DMS79 treated with DMSO at 0.1 percent for 48 hours (cell line): Measurements from ENCODE around the gene GDF10.

Experiments used
- DNase-seq: peaks from one replicate; lab custom pipeline; 2025; lab: John Stamatoyannopoulos, UW

Gene GDF10, protein sequence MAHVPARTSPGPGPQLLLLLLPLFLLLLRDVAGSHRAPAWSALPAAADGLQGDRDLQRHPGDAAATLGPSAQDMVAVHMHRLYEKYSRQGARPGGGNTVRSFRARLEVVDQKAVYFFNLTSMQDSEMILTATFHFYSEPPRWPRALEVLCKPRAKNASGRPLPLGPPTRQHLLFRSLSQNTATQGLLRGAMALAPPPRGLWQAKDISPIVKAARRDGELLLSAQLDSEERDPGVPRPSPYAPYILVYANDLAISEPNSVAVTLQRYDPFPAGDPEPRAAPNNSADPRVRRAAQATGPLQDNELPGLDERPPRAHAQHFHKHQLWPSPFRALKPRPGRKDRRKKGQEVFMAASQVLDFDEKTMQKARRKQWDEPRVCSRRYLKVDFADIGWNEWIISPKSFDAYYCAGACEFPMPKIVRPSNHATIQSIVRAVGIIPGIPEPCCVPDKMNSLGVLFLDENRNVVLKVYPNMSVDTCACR

DNA sequence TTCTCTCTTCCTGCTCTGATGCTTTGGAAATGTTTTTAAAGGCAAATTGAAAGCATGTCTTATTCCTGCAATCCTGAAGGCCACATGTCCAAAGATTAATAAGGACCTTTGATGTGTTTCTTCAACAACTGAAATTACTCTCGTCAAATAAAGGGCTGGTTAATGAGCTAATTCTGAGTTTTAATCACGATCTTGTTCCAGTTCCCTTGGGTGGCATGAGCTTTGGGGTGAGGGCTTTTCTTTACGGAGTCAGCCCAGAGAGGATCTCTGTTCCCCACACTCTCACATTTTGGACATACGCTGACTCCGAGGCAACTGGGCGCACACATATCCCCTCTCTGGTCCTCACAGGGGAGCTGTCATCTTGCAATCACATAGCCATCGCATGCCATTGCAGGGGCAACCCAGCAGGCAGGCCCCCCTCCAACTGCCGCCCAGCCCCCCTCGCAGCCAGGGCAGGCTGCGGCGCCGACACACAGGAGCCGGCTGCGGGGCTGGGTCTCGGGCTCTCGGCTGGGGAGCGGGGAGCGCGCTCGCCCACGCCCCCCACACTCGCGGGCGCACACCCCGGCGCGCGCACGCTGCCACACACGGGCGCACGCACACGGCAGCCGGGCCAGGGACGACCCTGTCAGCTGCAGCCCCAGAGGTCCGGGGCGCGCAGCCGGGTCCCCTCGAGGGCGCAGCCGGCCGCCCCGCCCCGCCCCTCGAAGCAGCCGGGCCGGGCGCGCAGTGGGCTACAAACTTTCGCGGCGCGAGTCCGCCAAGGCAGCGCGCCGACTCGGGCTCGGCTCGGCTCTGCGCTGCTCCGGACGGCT is at the start of gene GDF10:
Gene GDF10, plus strand, starts transcription at position 587 of the 818 bp plus-strand sequence. CDS start 455 bp downstream, outside the sequence.
- DNase-seq, result no peak

DNA sequence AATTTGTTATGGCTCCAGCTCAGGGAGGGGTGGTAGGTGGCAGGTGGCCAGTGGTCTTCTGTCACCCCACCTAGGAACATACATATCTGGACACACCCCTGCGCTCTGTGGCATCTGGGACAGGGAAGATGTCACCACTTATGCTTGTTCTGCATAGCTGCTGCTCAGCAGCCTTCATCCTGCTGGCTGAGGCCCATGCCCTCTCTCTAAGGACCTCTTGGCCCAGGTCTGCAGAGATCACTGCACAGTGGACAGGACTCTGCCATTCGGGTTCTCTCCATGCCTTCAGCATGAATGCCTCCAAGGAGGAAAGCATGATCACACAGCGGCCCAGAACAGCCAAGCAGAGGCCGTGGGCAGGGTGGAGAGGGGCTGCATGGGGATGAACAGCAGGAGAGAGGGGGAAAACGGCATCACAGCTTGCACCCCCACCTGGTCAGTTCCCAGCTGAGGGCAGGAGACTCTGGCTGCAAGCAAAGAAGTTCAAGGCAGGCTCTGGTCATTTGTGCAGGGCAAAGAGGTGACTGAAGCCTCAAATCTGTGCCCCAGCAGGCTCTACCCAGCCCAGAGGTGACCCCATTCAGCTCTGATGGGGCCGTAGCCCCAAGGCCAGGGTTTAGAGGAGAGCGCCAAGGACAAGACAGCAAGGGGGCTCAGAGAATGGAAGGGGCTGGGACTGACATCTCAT is 47.8 kb upstream of the GDF10 start:
- no peak for DNase-seq

DNA sequence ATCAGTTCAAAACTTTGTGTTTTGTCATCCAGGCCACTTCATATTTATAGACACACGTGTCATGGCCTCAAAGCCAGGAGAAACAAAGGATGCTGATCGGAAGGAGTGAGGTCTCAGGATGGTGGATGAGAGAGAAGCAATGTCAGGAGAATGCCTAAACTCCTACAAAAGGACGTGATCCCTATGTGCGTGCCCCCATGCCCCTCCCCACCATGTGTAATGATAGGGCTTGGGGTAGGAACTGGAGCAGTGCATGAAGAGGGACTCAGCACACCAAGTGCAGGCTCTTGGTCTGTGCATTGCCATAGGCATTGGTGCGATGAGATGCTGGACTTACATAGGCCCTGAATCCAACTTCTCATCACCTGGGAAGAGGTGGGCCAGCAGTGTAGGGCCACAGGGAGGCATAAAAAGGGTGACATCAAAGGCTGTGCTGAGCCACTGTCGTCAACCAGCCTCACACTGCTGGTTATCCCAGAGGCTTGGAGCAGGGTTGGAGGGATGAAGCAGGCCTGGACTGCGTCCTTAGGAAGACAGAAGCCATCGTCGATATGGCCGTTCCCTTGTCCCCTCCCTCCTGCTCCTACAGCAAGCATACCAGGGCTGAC is 46.9 kb upstream of the GDF10 start:
- no peak for DNase-seq

DNA sequence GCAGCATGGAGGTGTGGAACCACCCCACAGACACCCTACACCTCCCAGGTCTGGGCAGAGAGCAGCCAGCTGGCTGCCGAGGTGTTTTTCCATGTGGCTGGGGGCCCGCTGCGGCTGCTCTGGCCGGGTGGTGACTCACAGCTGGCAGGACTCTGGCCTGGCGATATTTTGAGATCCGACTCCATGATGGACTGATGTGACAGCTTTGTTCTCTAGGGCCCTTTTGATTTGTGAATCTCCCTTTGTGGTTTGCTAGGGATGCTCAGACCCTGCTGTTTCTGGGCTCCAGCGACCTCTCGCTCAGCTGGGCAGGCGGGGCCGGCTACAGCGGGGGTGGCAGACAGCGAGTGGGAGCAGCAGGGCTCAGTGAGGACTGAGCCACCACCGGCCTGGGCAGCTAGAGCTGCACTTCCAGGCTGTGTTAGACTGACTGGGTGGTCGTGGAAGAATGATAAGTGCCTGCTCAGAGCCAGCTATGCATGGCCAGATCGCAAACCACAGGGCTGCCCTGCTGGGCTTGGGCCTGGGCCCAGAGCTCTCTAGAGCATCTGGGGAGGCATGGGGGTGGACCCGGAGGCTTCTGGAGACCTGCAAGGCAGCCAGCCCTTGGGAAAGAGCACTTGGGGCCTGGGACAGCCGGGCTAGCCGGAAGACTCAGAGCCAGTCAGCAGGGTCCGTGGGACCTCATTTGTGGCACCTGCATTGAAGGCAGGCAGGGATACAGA is 46.2 kb upstream of the GDF10 start:
- DNase-seq, result peak; percentile 73

DNA sequence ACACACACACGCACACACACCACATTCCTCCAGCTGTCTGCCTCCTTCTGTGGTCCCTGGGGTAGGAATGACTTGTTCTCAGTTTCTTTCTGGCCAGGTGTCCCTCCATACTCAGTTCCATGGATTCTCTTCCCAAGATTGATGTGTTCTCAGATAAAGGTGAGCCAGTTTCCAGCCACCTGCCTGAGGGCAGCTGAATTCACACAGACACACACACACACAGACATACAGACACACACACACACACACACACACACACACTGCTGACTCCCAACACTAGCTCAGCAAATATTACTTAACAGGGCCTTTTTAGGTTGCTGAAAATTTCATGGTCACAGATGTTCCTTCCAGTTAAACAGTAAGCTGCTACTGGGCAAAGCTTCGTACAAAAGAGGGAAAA is 45.4 kb upstream of the GDF10 start:
- no peak for DNase-seq

DNA sequence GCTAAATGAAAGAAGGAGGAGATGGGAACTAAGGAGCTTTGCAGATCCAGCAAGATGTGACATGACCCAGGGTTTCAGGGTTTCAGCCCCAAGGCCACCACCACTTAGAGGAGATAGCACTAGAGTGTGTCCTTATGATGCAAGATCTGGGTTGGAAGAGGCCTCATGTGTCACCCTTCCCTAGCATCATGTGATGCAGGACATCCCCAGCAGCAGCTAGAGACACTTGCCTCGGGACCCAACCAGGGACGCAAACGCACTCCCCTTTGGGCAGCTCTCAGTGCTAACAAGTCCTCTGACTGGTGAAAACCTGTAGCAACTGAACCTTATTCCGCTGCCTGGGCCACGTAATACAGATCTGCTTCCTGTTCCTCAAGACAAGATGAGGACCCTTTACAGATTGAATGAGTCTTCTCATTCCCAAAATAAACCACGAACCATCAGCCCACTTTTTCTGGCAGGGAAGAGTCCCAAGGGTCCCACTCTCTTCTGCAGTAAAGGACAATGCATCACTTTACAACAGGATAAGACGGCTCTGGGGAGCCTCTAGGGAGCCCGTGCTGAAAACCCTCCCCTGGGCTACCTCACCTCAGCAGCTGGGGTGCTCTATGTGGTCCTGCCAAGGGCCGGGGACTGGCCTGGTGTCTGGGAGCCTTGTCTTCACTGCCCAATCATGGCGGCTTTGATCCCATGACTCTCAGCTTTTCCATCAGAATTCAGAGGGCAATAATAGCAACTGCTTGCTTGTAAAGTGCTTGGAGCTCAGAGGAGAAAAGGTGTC is 44.8 kb upstream of the GDF10 start:
- DNase-seq, result peak; percentile 6

DNA sequence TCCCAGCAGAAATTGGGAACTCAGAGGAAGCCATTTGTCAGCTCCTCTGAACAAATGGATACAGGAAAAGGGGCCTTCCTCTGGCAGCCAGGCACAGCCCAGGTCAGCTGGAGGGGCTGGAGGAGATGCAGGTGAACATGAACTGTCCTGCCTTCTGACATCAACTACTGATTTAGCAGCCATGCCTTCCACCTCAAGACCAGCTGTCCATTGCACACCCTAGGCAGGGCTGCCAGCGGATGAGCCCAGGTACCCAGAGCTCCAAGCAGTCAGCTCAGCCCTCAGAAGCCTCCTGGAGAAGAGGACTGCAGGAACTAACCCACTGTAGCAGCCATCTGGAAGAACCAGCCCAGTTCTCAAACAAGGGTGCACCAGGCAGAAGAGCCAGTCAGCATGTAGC is 44.1 kb upstream of the GDF10 start:
- DNase-seq, result no peak

DNA sequence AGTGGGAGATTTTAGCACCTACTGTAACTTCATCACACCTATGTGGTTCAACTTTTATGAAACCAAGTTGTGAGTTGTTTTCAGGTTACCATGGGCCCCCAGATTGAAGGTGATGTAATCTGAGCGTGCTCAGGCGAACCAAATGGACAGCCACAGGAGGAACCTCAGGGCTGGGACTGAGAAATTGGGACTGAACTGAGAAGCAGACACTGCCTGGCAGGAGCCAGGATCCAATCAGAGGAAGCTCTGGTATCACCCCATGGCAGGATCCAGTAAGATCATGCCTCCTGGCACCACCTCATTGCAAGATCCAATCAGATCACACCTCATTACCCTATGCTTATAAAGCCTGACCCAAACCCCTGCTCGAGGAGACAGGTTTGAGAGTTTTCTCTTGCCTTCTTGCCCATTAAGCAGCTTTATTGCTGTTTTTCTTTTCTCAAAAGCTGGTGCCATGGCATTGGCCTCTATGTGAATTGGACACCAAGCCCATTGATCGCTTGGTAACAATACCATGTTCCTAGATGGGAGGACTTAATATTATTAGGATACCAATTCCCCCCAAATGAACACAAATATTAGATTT is 43.2 kb upstream of the GDF10 start:
- DNase-seq, result no peak

DNA sequence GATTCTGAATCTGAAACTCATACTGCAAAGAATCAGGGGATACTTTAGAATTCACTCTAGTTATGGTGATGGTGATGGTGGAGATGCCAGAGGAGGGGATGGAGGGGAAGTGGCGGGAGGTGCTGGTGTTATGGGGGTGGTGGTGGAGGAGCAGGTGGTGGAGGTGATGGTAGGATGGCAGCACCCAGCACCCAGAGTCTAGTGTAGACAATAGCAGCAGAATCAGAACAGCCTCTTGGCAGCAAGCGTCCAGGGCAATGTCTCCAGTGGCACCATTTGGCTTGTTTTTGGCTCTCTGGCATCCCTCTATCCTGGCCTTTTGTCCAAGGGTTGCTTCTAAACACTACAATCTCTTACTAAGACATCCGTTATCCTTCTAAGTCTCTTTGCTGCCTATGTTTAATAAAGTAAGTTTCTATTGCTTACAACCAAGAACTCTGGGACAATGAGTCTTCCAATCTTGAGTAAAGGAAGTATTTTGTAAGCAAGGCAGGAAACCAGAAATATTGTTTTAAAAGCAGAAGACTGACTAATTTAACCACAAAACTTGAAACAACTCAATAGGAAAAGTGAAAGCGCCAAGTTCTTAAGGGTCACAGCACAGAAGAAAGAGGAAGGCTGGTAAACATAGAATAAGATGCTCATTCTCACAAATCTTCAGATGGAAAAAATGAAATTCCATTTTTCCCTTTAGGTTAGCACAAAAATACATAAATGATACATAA is 42.4 kb upstream of the GDF10 start:
- DNase-seq, result no peak

DNA sequence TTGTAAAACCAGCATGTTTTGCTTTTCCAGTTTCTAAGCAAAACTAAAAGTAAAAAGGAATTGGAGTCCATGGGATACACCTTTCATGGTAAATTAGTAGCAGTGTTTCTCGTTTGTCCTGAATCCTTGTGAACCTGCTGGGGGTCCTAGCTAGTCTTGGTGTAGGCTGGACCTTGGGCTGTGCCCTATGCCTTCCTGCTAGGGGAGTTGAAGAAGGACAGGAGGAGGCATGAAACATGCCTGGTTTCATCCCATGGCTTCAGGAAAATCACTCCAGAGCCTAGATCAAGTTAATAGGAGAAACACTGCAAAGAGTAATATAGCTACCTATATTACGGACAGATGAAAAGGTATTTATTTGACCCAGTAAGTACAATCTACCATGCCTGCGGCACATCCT is 41.1 kb upstream of the GDF10 start:
- no peak for DNase-seq

DNA sequence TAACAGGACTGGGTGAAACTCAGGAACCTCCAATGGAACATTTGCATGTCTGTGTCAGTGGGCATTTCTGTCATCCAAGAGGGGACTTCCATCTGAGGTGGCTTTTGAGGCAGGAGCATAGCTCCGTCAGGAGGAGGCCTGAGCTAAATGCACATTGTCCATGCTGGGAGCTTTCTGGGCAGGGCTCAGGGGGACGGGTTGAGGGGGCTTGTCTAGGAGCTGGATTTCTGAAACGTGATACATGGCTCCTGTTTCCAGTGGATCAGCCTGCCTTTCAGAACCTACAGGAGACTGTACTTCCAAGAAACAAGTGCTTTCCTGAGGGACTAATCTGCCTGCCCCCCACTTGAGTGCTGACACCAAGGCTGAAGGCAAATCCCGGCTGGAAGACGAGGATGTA is 40.5 kb upstream of the GDF10 start:
- no peak for DNase-seq

DNA sequence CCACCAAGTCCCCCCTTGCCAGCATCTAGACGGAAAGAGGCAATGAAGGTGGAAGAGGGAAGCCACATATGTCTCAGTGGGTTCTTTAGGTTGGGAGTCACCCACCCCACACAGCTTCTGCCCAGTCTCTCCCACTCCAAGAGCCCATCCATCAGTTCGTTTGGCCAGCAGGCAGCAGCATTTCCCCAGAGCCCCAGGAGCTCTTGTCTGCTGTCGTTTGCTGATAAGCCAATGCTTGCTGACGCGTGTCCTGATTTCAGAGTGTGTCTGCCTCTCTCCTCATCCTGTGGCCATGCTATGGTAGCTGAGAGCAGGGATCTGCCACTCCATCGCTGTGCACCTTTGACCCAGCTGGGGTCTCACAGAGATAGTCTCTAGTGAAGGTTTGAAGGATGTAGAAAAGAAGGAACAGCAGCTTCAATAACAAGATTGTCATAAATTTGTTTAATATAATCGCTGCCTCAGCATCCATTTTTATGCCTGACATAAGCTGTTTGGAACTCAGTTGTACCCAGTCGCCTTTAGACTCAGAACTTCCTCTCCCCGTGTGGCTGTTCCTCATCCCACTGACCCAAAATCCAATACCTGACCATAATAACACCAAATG is 39.4 kb upstream of the GDF10 start:
- no peak for DNase-seq

DNA sequence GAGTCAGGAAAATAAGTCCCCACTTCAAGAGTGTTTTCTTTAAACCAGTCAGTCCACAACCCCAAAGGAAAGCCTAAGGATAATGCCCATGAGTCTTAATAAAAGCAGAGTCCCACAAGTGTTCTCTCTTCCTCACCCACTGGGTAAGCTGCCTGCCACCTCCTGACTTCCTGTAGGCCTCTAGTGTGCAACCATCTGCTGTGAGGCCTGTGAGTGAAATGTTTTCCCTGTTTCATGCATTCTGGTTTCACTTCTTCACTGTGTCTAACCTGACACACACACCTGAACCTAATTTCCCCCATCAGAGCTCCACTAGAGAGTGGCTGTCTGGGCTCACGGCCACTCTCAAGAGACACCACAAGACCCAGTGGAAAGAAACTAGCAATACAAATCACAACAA is 38.9 kb upstream of the GDF10 start:
- no peak for DNase-seq

DNA sequence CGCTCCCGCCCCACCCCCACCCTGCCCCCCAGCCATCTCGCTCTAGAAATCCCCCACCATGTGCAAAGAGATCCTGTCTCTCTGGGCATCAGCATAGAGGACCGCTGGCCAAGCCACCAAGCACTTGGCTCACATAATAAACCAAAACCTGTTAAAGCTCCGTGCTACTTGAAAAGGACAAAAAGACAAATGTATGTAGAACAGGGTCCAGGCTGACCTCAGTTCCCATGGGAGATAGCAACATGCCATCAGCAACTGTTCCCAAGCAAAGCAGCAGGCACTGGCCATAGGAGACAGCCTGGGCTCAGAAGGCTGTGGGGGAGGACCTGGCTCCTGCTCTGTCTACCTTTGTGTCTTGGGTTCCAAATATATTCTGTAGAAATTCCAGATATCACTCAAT is 38.4 kb upstream of the GDF10 start:
- DNase-seq, result no peak

DNA sequence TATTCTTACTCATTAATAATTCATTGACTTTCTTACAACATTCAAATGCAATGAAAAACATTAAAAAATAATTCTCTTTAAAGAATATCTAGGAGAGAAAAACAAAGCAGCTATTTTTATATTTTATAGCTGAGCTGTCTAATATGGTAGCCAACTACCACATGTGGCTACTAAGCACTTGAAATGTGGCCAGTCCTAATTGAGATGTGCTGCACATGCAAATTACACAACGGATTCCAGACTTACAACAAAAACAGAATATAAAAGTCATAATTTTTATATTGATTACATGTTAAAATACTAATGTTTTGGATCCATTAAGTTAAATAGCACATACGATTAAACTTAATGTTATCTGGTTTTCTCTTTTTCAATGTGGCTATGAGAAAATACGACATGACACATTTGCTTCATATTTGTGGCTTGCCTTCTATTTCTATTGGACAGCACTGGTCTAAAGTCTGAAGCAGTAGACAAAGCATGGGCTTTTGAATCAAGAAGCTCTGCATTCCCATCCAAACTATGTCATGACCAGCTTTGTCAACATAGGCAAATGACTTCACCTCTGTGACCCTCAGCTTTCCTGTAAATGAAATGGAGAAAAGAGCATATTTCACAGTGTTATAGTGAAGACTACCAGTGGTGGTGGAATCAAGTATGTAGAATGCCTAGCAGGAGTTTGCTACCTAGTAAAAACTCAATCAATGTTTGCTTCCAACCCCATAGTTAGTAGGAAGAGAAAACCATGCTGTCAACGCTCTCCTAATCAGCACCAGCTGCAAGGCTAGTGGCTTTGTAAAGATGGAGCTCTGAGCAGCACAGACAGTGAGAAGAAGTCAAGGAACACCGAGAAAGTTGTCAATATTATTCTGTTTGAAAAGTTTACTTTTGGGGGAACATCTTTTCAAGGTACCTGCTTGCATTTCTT is 37.1 kb upstream of the GDF10 start:
- DNase-seq, result no peak

DNA sequence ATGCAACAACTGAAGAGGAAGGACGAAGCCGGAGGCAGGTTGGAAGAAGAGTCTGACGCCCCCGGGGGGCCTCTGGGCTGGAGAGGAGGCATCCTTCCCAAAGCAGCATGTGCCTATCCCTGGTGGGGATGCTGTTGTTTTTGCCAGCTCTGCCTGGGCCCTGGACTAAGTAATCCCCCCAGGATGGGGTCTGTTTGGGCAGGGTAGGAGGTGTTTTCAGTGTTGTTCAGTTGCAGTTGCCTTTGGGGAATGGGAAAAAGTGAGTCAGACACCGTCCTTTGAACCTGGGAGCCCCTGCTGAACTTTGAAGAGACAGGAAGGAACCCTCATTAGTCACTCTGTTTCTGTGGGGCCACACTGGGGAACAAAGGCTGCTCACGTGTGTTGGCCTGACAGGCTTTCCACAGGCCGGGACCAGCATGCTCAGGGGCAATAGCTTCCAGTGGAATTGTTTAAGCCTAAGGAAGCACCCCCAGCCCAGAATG is 35.2 kb upstream of the GDF10 start:
- DNase-seq, result no peak

DNA sequence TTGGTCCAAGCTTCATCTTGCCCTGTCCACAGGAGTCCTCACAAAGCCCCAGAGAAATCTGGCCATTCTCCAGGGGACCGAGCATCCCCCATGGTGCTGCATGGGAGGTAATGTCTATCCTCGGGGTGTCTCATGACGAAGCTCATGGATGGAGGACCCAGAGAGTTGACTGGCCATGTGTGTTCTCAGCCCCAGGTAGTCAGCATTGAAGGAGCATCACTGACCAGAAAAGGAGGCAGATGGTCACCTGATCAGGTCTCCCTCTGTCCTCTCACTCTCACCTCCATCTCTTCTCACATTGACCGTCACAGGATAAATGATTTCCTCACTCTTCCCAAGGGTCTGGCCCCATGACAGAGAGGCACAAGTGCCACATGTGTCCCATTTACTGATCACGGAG is 33.4 kb upstream of the GDF10 start:
- DNase-seq, result no peak

DNA sequence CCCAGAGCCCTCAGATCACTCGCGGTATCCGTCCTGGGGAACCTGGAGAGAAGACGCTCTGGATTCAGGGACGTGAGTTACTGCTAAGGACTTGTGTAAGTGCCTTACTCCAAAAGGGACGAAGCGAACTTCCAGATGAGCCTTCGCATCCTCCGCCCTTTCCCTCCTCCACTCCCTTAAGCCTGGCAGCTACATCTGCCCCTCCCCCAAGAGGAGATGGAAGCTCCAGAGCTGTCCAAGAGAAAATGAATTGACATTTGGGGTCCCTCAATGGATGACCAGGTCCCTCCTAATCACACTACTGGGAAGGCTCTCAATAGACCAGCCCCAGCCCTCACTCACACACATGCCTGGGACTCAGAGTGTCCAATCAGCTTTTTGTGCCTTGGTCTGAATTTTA is 31.3 kb upstream of the GDF10 start:
- DNase-seq, result no peak
